ENCODE results near the gene MXD1.
"Not testable (repeated sequence)": the region's sequence is repeated elsewhere in the genome, so short reads cannot be mapped to it uniquely, and the experiment has no call there.

Gene MXD1

DNA sequence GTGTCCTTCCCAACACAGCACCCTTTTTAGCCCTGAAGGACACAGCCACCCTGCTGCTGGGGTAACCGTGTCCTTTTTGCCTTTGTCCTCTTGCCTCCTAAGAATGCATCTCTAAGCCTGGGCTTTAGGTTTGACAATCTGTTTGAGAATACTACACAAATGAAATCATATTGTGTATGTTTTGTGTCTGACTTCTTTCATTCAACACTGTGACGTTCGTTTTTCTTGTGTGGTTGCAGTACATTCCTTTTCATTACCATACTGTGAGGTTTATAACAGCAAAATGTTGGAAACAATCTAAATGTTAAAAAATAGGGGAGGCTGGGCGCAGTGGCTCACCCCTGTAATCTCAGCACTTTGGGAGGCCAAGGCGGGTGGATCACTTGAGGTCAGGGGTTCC, 35.3 kb downstream of the MXD1 start:
- in situ Hi-C loops (cut with HindIII; ENCODE audit: low sequenced_read_pairs), result no loop called here

DNA sequence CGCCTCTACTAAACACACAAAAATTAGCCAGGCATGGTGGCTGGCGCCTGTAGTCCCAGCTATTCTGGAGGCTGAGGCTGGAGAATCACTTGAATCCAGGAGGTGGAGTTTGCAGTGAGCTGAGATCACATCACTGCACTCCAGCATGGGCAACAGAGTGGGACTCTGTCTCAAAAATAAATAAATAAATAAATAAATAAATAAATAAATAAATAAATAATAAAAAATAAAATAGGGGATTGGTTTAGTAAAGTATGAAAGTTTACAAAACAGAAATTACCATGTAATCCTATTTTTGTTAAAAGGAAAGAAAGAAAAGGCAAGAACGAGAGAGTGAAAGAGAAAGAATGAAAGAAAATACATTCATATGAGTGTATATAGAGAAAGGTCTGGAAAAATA, 35.8 kb downstream of the MXD1 start:
- in situ Hi-C loops (cut with HindIII; ENCODE audit: low sequenced_read_pairs), result not testable (repeated sequence)

DNA sequence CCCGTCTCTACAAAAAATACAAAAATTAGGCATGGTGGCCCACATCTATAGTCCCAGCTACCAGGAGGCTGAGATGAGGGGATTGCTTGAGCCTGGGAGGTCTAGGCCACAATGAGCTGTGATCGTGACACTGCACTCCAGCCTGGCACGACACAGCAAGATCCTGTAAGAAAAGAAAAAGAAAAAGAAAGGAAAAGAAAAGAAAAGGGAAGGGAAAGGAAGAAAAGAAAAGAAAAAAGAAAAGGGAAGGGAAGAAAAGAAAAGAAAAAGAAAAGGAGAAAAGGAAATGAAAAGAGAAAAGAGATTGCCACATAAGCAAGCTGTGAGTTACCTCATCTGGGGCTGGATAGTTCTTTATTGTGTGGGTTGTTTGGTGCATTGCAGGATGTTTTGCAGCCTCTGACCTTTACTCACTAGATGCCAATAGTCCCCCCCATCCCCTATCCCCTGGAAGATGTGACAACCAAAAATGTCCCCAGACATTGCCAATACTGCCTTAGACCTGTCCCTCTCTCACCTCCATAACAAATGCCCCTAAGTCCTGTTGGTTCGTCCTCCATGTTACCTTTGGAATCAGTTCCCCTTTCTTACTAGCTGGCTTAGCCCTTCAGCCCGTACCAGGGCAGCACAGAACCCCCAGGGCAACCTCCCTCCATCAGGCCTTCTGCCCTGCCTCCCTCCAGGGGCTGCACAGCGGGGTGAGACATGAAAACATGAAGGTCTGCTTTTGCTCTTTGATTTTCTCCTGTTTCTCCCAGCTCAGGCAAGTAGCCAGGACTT, 37.6 kb downstream of the MXD1 start:
- in situ Hi-C loops (cut with HindIII; ENCODE audit: low sequenced_read_pairs), result no loop called here

DNA sequence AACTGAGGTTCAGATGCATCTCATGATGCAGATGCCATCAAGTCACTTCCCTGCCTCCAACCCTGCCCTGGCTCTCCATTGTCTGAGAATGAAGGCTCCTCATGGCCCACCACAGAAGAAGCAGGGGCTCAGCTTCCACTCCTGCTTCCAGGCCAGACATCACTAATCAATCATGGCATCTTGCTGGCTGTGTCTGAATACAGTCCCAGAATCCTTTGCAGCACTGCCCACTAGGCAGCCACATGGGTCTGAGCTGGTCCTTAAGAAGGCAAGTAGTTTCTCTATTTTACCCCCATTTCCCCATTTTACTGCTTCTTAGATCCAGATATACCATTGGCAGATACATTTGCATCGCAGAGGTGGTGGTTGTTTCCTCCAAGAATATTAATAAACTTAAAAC, 39.2 kb downstream of the MXD1 start:
- in situ Hi-C loops (cut with HindIII; ENCODE audit: low sequenced_read_pairs), result no loop called here

DNA sequence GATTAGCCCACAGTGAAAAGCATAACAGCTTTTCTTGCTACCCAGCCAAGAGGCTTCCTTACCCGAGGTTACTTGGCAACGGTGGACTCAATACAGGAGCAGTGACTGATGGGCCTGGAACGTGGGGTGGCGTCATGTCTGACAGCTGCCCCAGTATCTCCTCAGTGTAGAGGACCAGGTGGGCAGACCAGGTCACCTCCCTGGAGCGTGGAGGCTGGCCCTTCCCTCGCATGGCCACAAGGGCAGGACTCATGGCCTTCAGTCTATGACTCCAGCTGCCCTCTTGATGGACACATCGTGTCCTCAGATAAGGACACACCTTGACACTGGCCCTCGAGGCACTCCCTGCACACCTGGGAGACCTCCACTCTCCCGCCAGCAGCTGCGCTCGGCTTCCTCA, 40.1 kb downstream of the MXD1 start:
- in situ Hi-C loops (cut with HindIII; ENCODE audit: low sequenced_read_pairs), result no loop called here

DNA sequence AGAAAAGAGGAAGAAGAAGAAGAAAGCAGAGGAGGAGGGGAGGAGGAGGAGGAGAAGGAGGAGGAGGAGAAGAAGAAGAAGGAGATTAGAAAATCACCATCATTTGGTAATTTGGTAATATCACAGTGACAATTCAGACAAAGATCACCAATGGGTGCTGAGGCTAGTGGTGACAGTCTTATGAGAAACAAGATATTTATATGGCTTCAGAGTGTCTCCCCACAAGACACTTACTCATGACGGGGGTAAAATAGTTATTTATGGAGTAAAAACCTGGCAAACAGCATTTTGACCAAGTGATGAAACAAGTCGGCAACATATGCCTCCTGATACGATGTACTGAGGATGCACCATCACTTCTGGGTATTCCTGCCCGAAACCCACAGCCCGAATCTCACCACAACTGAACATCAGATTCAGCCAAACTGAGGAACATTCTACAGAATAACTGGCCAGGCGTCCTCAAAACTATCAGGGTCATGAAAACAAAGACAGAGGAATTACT, 41.6 kb downstream of the MXD1 start:
- in situ Hi-C loops (cut with HindIII; ENCODE audit: low sequenced_read_pairs), result no loop called here

DNA sequence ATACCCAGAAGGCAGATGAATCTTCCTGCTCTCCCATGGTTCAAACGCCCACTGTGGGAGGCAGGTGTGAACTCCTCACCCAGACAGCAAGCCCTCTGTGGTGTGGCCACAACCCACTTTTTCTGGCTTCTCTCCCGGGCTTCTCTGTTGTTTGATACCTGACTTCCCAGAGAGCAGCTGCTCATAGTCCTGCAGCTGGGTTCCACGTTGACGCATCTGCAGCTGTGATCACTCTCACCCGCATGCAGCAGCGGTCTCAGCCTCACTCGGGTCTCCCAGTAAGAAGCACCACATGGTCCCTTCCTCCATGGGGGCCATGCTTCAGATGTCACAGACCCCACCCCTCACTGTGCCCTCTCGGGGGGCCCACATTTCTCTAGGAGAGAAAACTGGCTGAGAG, 43.1 kb downstream of the MXD1 start:
- in situ Hi-C loops (cut with HindIII; ENCODE audit: low sequenced_read_pairs), result no loop called here

DNA sequence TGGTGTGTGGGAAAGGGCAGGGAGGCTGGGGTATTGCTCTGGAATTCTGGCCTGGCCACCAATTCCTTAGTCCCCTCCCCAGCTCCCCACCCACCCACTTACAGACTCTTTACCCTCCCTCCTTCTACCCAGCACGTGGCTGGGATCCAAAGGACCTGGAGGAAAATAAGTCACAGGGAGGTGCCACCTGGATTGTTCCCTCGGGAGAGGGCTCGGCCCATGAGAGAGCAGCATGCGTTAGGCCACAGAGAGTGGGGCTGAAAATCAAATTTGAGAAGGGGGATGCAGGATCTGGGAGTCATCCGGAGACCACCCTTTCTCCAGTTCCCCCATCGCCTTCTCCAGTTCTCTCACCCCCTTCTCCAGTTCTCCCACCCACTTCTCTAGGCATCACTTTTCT, 43.6 kb downstream of the MXD1 start:
- in situ Hi-C loops (cut with HindIII; ENCODE audit: low sequenced_read_pairs), result no loop called here

DNA sequence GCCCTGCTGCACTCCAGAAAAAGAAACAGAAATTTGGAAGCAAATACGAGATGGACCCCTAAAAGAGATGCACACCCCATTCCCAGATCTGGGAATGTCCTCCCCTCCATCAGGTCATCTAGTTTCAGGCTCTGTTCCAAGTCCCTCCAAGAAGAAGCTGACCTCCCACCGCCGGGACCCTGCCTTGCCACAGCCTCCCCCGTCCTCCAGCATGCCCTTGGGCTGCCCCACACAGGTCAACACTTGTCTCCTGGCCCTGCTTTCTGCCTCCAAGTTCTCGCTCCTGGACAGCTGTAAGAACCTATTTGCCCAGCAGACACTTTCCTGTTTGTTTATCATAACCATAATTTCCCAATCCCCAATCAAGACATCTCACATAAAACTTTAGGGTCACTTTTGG, 44.5 kb downstream of the MXD1 start:
- in situ Hi-C loops (cut with HindIII; ENCODE audit: low sequenced_read_pairs), result no loop called here

DNA sequence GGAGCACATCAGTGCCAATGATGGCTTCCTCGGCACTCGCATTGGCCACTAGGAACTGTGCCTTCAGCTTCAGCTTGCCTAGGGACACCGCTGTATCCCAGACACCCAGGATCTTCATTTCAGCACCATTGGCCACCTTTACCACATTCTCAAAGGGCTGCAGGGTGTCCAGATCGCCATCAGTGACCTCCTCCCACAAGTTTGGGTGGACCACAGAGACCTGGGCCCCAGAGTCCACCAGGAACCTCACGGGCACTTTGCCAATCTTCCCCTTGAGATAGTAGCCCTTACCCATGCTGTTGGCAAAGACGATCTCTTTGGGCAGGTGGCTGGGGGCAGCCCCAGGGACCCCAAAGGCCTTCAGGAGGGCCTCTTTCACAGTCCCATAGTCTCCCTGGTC, 45.9 kb downstream of the MXD1 start:
- in situ Hi-C loops (cut with HindIII; ENCODE audit: low sequenced_read_pairs), result no loop called here

DNA sequence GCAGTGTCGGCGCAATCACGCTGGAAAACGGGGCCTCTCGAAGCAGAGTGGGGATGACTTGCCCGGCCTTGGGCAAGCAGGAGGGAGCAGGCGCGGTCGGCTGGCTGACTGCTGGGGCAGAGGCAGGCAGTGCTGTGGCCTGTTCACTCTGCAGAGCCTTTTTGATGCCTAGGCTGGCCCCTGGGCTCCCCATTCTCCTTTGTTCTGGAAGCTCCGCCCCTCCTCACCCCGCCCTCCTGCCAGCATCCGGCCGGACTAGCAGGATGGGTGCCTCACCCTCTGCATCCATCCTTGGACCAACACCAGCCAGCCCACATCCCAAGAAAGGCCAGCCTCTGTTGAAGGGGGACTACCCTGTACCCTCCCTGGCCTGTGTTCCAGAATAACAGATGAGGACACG, 46.6 kb downstream of the MXD1 start, which contains the start of gene ASPRV1:
TSS of gene ASPRV1 (minus strand) at position 136 of the 400 bp plus-strand sequence. CDS start 195 bp downstream, outside the sequence.
- in situ Hi-C loops (cut with HindIII; ENCODE audit: low sequenced_read_pairs), result no loop called here

DNA sequence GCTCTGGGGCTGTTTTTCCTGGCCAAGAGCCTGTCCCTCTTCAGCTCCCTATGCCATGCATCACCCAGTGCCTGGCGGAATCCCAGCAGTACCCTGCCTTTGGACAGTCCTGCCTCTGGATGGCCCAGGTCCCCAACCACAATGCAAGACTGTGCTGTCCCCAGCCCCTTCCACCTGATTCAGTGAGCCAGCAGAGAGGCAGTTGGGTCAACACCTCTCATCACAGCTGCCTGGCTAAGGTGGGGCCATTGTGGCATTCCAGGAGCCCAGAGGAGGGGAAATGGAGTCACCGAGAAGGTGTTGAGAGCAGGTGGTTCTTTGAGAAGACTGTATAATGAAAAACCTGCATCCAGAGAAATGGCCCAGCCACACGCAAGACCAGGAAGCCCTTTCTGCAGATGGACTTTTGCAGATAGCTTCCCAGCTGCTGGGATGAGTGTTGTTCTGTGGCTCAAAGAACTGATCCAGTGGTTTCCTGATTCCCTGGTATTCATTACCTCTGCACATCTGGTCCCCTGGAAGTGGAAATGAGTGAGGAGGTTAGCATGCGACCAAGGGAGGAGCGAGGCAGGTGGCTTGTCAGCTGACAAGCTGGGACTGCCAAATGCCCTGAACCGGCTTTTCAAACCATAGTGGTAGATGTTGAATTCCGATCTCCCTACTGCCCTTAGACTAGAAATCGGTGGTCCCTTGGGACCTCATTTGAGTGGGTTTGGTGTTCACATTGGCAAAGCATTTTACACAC, 48.2 kb downstream of the MXD1 start:
- in situ Hi-C loops (cut with HindIII; ENCODE audit: low sequenced_read_pairs), result no loop called here

DNA sequence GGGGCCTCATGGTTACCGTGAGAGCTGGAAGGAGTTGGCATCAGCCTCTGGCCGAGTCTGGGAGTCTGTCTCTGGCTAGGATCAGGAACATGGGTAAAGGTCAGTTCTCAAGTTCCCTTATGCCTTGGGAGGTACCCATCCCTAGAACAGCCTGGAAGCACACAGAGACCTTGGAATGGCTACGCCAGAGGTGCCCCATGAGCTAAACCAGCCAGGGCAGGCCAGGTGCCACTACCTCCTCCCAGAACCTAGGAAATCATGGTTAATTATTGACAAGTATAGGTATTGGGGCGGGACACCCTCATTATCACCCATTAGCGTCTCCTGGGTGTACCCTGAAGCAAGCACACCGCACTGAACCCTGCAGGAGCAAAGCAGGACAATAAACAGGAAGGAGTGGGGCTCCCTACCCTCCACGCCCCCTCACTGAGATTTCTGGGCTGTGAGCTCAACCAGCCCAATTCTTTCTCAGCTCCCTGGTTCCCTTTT, 49.5 kb downstream of the MXD1 start:
- in situ Hi-C loops (cut with HindIII; ENCODE audit: low sequenced_read_pairs), result no loop called here

DNA sequence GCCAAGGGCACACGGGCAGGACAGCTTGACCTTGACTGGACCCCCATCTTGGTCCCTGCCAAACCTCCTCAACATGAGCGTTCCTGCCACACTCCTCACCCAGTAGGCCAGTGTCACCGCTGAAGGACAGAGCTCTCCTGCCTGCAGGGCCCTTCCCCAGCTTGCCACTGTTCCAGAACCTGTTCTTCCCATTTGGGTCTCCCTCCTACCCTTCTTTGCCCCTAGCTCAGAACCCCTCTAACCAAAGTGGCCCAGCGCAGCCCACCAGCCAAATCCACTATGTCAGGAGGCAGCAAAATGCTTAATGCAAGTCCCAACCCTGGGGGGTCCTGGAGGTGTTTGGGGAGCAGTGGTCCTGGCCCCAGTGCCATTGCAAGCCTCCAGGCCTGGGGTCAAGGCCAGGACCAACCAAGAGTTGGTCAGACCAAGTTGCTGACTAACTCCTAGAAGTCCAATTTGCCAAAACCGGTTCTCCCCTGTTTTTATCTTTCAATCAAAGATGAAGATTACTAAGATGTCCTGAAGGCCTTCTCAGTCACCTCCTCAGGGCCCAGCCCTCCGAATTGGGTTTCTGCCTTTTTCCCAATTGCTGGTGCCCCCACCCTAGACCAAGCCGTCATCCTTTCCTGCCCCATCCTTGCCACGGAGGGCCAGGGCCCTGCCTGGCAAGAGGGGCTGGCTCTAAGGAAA, 51.0 kb downstream of the MXD1 start:
- in situ Hi-C loops (cut with HindIII; ENCODE audit: low sequenced_read_pairs), result no loop called here

DNA sequence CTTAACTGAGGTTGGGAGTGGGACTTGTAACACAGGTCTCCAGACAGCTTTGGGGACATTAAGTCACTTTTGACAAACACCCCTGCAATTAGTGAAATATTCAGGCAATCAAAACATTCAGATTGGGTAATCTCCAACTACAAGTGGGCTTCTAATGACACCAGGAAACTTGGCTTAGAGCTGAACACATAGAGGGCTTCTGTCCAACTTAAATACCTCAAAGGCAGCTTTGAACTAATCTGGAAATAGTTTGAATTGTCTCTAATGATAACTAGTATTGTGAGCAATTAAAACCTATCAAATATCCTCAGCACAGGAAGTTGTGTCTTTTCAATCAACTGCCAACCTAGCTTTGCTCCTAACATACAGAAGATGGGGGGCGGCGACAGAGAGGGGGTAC, 51.6 kb downstream of the MXD1 start:
- in situ Hi-C loops (cut with HindIII; ENCODE audit: low sequenced_read_pairs), result no loop called here

DNA sequence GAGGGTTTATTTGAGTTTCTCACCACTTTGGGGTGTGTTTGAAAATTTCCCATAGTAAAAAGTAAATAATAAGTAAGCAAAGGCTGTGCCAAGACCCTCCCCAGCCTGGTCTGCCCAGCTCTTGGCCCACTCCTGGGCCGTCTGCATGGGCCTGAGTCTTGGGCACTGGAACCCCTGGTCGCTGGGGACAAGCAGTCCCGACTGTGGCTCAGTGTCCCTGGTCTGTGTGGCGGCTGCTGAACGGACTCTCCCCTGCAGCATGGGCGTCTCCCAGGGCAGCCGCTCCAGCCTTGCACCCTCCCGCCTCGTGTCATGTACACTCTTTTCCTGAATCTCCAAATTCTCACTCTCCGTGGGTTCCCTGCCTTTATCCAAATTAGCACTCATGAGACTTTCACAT, 53.7 kb downstream of the MXD1 start:
- in situ Hi-C loops (cut with HindIII; ENCODE audit: low sequenced_read_pairs), result no loop called here

DNA sequence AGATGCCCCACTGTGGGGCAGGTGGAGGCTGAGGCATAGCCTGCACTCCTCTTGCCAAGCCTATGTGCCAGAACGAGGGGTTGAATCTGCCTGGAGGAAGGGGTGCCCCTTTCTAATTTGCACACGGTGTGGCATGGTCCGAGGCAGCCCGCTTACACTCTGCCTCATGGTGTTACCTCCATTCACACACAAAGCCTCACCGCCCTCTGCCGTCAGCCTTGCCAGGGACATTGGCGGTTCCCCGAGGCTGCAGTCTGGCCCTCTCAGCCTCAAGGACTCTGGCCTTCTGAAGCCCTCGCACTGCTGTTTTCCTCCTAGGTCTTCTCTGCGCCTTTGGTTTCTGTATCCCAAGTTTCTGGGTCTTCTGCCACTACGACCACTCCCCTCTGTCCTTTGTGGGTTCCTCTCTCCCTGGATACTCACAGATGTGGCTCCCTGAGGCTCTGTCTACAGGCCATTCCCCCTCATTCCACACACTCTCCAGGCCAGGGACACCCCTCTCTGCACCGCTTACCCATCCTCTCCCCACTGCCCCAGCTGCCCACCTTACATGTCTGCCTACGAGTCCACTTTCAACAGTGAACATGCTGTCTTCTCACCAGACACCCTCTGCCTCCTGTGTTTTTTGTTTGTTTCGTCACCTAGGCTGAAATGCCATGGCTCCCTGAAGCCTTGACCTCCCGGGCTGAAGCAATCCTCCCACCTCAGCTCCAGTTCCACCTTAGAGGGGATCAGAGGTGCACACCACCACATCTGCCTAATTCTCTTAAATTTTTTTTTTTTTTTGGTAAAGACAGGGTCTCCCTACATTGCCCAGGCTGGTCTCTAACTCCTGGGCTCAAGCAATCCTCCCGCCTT, 54.4 kb downstream of the MXD1 start:
- in situ Hi-C loops (cut with HindIII; ENCODE audit: low sequenced_read_pairs), result no loop called here

DNA sequence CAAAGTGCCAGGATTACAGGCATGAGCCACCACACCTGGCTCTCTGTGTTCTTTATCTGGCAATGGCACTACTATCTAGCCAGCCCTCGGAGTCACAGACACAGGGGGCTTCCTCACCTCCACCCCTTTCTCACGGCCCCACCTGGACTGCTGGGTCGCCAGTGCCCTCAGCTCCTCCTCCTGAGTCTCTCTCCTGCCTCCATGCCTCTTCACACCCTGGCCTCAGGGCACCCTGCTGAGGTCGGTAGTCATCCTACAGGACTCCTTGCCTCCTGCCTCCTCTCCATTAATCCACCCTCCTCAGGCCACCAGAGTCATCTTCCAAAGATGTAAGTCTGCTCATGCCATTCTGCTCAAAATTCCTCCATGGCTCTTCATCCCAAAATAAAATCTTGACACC, 55.1 kb downstream of the MXD1 start:
- in situ Hi-C loops (cut with HindIII; ENCODE audit: low sequenced_read_pairs), result no loop called here

DNA sequence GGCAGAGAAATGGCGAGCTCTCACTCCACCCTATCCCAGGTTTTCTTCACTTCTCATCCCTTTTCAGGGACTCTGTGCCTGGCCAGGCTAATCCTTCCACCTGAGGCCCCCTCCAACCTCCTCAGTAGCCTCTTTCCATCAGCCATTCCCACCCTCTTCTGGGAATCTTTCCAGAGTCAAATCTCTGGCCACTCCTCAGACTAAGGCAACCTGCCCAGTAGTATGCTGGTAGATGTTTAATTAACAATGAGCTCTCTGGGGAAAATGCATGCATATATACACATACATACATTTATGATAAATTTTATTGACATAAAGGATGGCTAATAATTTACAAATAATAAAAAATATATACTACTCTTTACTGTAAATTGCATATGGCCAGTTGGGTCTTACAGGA, 57.9 kb downstream of the MXD1 start:
- in situ Hi-C loops (cut with HindIII; ENCODE audit: low sequenced_read_pairs), result no loop called here

DNA sequence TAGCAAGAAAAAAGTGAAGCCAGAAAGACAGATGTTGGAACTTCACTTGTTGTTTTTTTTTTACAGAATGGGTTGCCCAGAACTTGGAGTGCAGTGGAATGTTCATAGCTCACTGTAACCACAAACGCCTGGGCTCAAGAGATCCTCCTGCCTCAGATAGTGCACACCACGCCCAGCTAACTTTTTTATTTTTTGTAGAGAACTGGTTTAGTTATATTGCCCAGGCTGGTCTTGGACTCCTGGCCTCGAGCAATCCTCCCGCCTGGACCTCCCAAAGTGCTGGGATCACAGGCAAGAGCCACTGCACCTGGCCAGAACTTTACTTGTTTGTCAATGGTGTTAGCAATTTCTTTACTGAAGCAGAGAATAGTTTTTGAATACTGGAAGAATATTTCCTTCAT, 58.4 kb downstream of the MXD1 start:
- in situ Hi-C loops (cut with HindIII; ENCODE audit: low sequenced_read_pairs), result no loop called here

Measured in endothelial cell of hepatic sinusoid (primary cell).